Mesenchymal stem cell (in vitro differentiated cells and primary cell): ENCODE measurements around the gene TNFAIP8.

Source experiments
- DNase-seq: peaks from one replicate; pipeline ENCODE4 v3.0.0-alpha.2; 2013
- H2AFZ ChIP-seq: one replicate; pipeline ENCODE4 v1.6.1; 2013; ENCODE audit warnings: low read depth, mild to moderate bottlenecking, control low read depth, inconsistent platforms, low read length, moderate library complexity
- H2AK5ac ChIP-seq: 2 replicates; pipeline ENCODE4 v1.6.1; 2013; ENCODE audit warnings: low read length, moderate library complexity, mild to moderate bottlenecking, inconsistent platforms; ENCODE audit not compliant: severe bottlenecking
- H2BK120ac ChIP-seq: one replicate; pipeline ENCODE4 v1.6.1; 2013; ENCODE audit warnings: low read depth, mild to moderate bottlenecking, inconsistent platforms, low read length, moderate library complexity
- H2BK12ac ChIP-seq, 2 experiments: one replicate each; pipeline ENCODE4 v1.6.1; 2013; ENCODE audit warnings: inconsistent platforms in 2 of 2, low read length in 2 of 2, mild to moderate bottlenecking in 2 of 2, moderate library complexity in 2 of 2, control low read depth in 1 of 2
- H2BK15ac ChIP-seq: one replicate; pipeline ENCODE4 v1.6.1; 2013; ENCODE audit warnings: mild to moderate bottlenecking, low read depth, inconsistent platforms; ENCODE audit not compliant: poor library complexity, severe bottlenecking
- H2BK5ac ChIP-seq: 2 replicates; pipeline ENCODE4 v1.6.1; 2013; ENCODE audit warnings: low read depth, mild to moderate bottlenecking, low read length, control low read depth, inconsistent platforms; ENCODE audit not compliant: poor library complexity, severe bottlenecking
- H3K14ac ChIP-seq, 2 experiments: one replicate each; pipeline ENCODE4 v1.6.1; 2013; ENCODE audit warnings: inconsistent platforms in 2 of 2, low read length in 2 of 2, control low read depth in 1 of 2, mild to moderate bottlenecking in 1 of 2, moderate library complexity in 1 of 2
- H3K18ac ChIP-seq, 2 experiments: one replicate each; pipeline ENCODE4 v1.6.1; 2013; ENCODE audit warnings: inconsistent platforms in 2 of 2, low read length in 2 of 2, control low read depth in 1 of 2, low read depth in 1 of 2, mild to moderate bottlenecking in 1 of 2
- H3K23ac ChIP-seq, 2 experiments: one replicate each; pipeline ENCODE4 v1.6.1; 2013; ENCODE audit warnings: inconsistent platforms in 2 of 2, low read length in 2 of 2, mild to moderate bottlenecking in 2 of 2, moderate library complexity in 2 of 2, control low read depth in 1 of 2
- H3K27ac ChIP-seq: 2 replicates; pipeline ENCODE4 v1.5.1; 2013; ENCODE audit warnings: mild to moderate bottlenecking, moderate library complexity, low read length, control low read depth, inconsistent platforms; ENCODE audit not compliant: poor library complexity, severe bottlenecking
- H3K27me3 ChIP-seq, 2 experiments: 2 replicates each; pipeline versions ENCODE4 v1.6.1 to v1.7.0; 2013; ENCODE audit warnings: low read length in 2 of 2, mild to moderate bottlenecking in 2 of 2, moderate library complexity in 2 of 2, control low read depth in 1 of 2, inconsistent platforms in 1 of 2; ENCODE audit not compliant: control insufficient read depth in 1 of 2, insufficient read depth in 1 of 2
- H3K36me3 ChIP-seq, 2 experiments: 2 replicates each; pipeline versions ENCODE4 v1.6.1 to v1.7.0; 2013; ENCODE audit warnings: low read length in 2 of 2, control low read depth in 1 of 2, inconsistent platforms in 1 of 2, low read depth in 1 of 2, mild to moderate bottlenecking in 1 of 2; ENCODE audit not compliant: insufficient read depth in 2 of 2, control insufficient read depth in 1 of 2
- H3K4ac ChIP-seq, 2 experiments: one replicate each; pipeline ENCODE4 v1.6.1; 2013; ENCODE audit warnings: inconsistent platforms in 2 of 2, low read length in 2 of 2, mild to moderate bottlenecking in 2 of 2, moderate library complexity in 2 of 2, control low read depth in 1 of 2, low read depth in 1 of 2
- H3K4me1 ChIP-seq: 2 replicates; pipeline ENCODE4 v1.6.1; 2013; ENCODE audit warnings: low read depth, low read length, control low read depth; ENCODE audit not compliant: control insufficient read depth, insufficient read depth
- H3K4me2 ChIP-seq: 2 replicates; pipeline ENCODE4 v1.6.1; 2013; ENCODE audit warnings: low read length, mild to moderate bottlenecking, inconsistent platforms; ENCODE audit not compliant: poor library complexity, severe bottlenecking
- H3K4me3 ChIP-seq, 2 experiments: 2 replicates each; pipeline versions ENCODE4 v1.5.1 to v1.7.0; 2013; ENCODE audit warnings: low read length in 2 of 2, mild to moderate bottlenecking in 2 of 2, control low read depth in 1 of 2, low read depth in 1 of 2; ENCODE audit not compliant: insufficient read depth in 1 of 2
- H3K79me1 ChIP-seq: replicated peaks from 2 replicates; pipeline ENCODE4 v1.6.1; 2013; ENCODE audit warnings: mild to moderate bottlenecking, control low read depth, low read length, inconsistent platforms; ENCODE audit not compliant: poor library complexity, severe bottlenecking
- H3K9ac ChIP-seq: 2 replicates; pipeline ENCODE4 v1.7.0; 2013; ENCODE audit warnings: mild to moderate bottlenecking, low read length, moderate library complexity
- H3K9me3 ChIP-seq: 2 replicates; pipeline ENCODE4 v1.7.0; 2013; ENCODE audit warnings: mild to moderate bottlenecking, low read length; ENCODE audit not compliant: control insufficient read depth
- H4K8ac ChIP-seq: one replicate; pipeline ENCODE4 v1.6.1; 2013; ENCODE audit warnings: inconsistent platforms, mild to moderate bottlenecking, low read length, moderate library complexity
- H4K91ac ChIP-seq: one replicate; pipeline ENCODE4 v1.6.1; 2013; ENCODE audit warnings: mild to moderate bottlenecking, low read length, inconsistent platforms
- WGBS: methylation state at CpG from one replicate; pipeline ENCODE4 v1.1.7; 2013; ENCODE audit warnings: mixed read lengths; 5-methylcytosine and 5-hydroxymethylcytosine counted together

The TNFAIP8 gene

GRCh38 chr5:119374901-119375300 lies 19.1 kb downstream of the TNFAIP8 start:
- Histone ChIP-seq H3K4ac (no peak overlapping the region), H3K79me1 (peaks cover 20% of the 10 kb centered on the region), H2BK12ac (no peak overlapping the region), H2BK5ac (peak overlapping the region; percentile 8), H3K4me3 (no peak overlapping the region), H4K8ac (no peak overlapping the region), H3K27ac (no peak overlapping the region), H3K27me3 (no peaks in the 10 kb centered on the region), H3K9ac (no peak overlapping the region), H2AK5ac (no peak overlapping the region), H3K14ac (no peak overlapping the region), H3K9me3 (no peaks in the 10 kb centered on the region), H3K36me3 (peaks cover 0 to 7% of the 10 kb centered on the region in 2 experiments), H2BK15ac (no peak overlapping the region), H3K4me2 (no peak overlapping the region), H3K4me1 (peaks cover 5% of the 10 kb centered on the region), H2AFZ (no peak overlapping the region), H2BK120ac (no peak overlapping the region), H3K18ac (no peak overlapping the region), H4K91ac (no peak overlapping the region), H3K23ac (no peak overlapping the region)
- DNase-seq = no peak
- 100% methylated on average over 1 of the region's 2 CpGs for WGBS

GRCh38 chr5:119377066-119377465 lies 21.2 kb downstream of the TNFAIP8 start:
- H3K4ac ChIP-seq = no peak overlapping the region
- no peak overlapping the region for H3K14ac ChIP-seq
- no peak overlapping the region for H3K4me2 ChIP-seq
- H4K91ac ChIP-seq = no peak overlapping the region
- H3K27me3 ChIP-seq = no peaks in the 10 kb centered on the region
- no peak overlapping the region for H3K4me3 ChIP-seq
- no peak overlapping the region for H2AFZ ChIP-seq
- H3K79me1 ChIP-seq = peaks cover 23% of the 10 kb centered on the region
- H3K36me3 ChIP-seq = peaks cover 0 to 4% of the 10 kb centered on the region in 2 experiments
- no peak overlapping the region for H2BK5ac ChIP-seq
- H3K23ac ChIP-seq = no peak overlapping the region
- H3K9ac ChIP-seq = no peak overlapping the region
- no peak for DNase-seq
- no peak overlapping the region for H3K27ac ChIP-seq
- H3K4me1 ChIP-seq = peaks cover 2% of the 10 kb centered on the region
- H2BK12ac ChIP-seq = peak overlapping the region in 1 of 2 experiments; percentile 31
- no peak overlapping the region for H2AK5ac ChIP-seq
- WGBS = 100% methylated on average over 1 of the region's 1 CpG
- no peaks in the 10 kb centered on the region for H3K9me3 ChIP-seq
- no peak overlapping the region for H4K8ac ChIP-seq
- no peak overlapping the region for H2BK15ac ChIP-seq
- H3K18ac ChIP-seq = peak overlapping the region in 1 of 2 experiments; percentile 23
- H2BK120ac ChIP-seq = no peak overlapping the region

GRCh38 chr5:119378075-119378700 lies 22.4 kb downstream of the TNFAIP8 start:
- 100% methylated on average over 2 of the region's 3 CpGs for WGBS
- no peak overlapping the region for H2AFZ ChIP-seq
- no peak overlapping the region for H3K23ac ChIP-seq
- no peak overlapping the region for H4K8ac ChIP-seq
- no peak overlapping the region for H4K91ac ChIP-seq
- H3K36me3 ChIP-seq = peaks cover 0 to 4% of the 10 kb centered on the region in 2 experiments
- no peak for DNase-seq
- H3K27ac ChIP-seq = no peak overlapping the region
- no peak overlapping the region for H3K4ac ChIP-seq
- no peak overlapping the region for H3K4me3 ChIP-seq
- H3K18ac ChIP-seq = no peak overlapping the region
- no peak overlapping the region for H2BK5ac ChIP-seq
- peaks cover 4% of the 10 kb centered on the region for H3K4me1 ChIP-seq
- no peaks in the 10 kb centered on the region for H3K27me3 ChIP-seq
- H3K9me3 ChIP-seq = no peaks in the 10 kb centered on the region
- H3K9ac ChIP-seq = no peak overlapping the region
- no peak overlapping the region for H2BK15ac ChIP-seq
- H3K14ac ChIP-seq = no peak overlapping the region
- H2AK5ac ChIP-seq = no peak overlapping the region
- H3K4me2 ChIP-seq = no peak overlapping the region
- H3K79me1 ChIP-seq = peaks cover 22% of the 10 kb centered on the region
- H2BK120ac ChIP-seq = no peak overlapping the region
- H2BK12ac ChIP-seq = no peak overlapping the region

GRCh38 chr5:119379096-119379495 lies 23.3 kb downstream of the TNFAIP8 start:
- Histone ChIP-seq H3K27ac (no peak overlapping the region), H2AFZ (no peak overlapping the region)
- WGBS = 100% methylated on average over 2 of the region's 2 CpGs

More at GRCh38 chr5:119379096-119379495, 23.3 kb downstream of the TNFAIP8 start:
- no peak overlapping the region for H2BK120ac ChIP-seq
- no peak overlapping the region for H3K14ac ChIP-seq
- no peaks in the 10 kb centered on the region for H3K9me3 ChIP-seq
- H2BK5ac ChIP-seq = no peak overlapping the region
- no peak overlapping the region for H3K9ac ChIP-seq
- H3K18ac ChIP-seq = no peak overlapping the region
- H3K23ac ChIP-seq = no peak overlapping the region
- no peak overlapping the region for H3K4me2 ChIP-seq
- H2BK15ac ChIP-seq = no peak overlapping the region
- no peak overlapping the region for H3K4ac ChIP-seq
- DNase-seq = no peak
- H4K91ac ChIP-seq = no peak overlapping the region
- peaks cover 16% of the 10 kb centered on the region for H3K79me1 ChIP-seq
- peaks cover 4% of the 10 kb centered on the region for H3K4me1 ChIP-seq
- no peak overlapping the region for H2BK12ac ChIP-seq
- no peak overlapping the region for H3K4me3 ChIP-seq
- H3K27me3 ChIP-seq = no peaks in the 10 kb centered on the region
- no peak overlapping the region for H2AK5ac ChIP-seq
- H3K36me3 ChIP-seq = peaks cover 0 to 4% of the 10 kb centered on the region in 2 experiments
- no peak overlapping the region for H4K8ac ChIP-seq
